Measurements from ENCODE around the gene TAF6L. TPM values are rescaled to one million over a fixed set of nuclear protein-coding genes. Genes with fewer than 3 reads are reported as not detected.

The TAF6L gene
- total and polyA plus RNA-seq, 9 of the 15 experiments (the other 6 are each of a cell fraction or from before 2014, with no cell fraction given): 0.04 to 45.5 (median 20.8) TPM

DNA sequence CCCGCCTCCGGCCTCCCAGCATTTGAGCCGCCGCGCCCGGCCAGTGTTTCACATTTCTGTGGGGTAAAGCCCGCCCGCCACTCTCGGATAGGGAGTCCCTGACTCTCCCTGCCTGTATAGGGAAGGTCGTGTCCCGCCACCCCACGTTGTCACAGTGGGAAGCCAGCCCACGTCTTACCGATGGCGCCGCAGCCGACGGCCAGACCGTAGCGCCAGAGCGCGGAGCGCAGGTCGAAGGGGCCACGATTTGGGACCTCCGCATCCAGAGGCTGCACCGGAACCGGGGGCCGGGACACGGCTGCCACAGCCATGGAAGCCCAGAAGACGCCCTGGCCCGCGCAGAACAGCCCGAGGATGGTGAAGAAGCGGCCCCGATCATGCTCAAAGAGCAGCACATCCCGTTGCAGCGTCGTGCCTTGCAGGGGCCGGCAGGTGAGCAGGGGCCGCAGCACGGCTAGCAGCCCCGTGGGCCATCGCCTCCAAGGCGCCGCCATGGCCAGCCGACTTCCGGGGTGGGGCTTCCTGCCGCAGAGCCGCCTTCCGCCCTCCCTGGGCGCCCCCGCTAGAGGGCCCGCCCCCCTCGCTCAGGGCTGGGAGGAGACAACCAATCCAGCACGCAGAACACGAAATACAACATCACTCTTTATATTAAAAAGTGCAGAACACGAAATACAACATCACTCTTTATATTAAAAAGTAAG is 20.5 kb downstream of the TAF6L start, which contains the start of gene TMEM223 (continued):
- TF ChIP-seq, protein P1, sequence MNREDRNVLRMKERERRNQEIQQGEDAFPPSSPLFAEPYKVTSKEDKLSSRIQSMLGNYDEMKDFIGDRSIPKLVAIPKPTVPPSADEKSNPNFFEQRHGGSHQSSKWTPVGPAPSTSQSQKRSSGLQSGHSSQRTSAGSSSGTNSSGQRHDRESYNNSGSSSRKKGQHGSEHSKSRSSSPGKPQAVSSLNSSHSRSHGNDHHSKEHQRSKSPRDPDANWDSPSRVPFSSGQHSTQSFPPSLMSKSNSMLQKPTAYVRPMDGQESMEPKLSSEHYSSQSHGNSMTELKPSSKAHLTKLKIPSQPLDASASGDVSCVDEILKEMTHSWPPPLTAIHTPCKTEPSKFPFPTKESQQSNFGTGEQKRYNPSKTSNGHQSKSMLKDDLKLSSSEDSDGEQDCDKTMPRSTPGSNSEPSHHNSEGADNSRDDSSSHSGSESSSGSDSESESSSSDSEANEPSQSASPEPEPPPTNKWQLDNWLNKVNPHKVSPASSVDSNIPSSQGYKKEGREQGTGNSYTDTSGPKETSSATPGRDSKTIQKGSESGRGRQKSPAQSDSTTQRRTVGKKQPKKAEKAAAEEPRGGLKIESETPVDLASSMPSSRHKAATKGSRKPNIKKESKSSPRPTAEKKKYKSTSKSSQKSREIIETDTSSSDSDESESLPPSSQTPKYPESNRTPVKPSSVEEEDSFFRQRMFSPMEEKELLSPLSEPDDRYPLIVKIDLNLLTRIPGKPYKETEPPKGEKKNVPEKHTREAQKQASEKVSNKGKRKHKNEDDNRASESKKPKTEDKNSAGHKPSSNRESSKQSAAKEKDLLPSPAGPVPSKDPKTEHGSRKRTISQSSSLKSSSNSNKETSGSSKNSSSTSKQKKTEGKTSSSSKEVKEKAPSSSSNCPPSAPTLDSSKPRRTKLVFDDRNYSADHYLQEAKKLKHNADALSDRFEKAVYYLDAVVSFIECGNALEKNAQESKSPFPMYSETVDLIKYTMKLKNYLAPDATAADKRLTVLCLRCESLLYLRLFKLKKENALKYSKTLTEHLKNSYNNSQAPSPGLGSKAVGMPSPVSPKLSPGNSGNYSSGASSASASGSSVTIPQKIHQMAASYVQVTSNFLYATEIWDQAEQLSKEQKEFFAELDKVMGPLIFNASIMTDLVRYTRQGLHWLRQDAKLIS (CRISPR knock-in tag; IDR thresholded peaks at IDR 0.05): peak; percentile 72; the same call in 1 of the 2 replicates
- TF ChIP-seq TCF7 (IDR thresholded peaks at IDR 0.05; ENCODE audit: borderline replicate concordance) (no peak), NELFE (IDR thresholded peaks at IDR 0.05; ENCODE audit: insufficient read depth, insufficient read length) (no peak), KDM4B (IDR thresholded peaks at IDR 0.05; ENCODE audit: borderline replicate concordance in 2 of 2, low read depth in 1 of 2) (0 out of 4 replicates have a peak, but pooled peaks of 1 of the 2 experiments have one; percentile 72), CCNT2 (IDR thresholded peaks at IDR 0.05; ENCODE audit: borderline replicate concordance, extremely low read depth, insufficient read length, low read depth, low read length) (peak; percentile 76), KLF1 (tag; IDR thresholded peaks at IDR 0.05) (peak; percentile 55; the same call in 1 of the 2 replicates), TEAD1 (CRISPR knock-in tag; IDR thresholded peaks at IDR 0.05) (peak in 1 of 2 experiments; percentile 66; a peak in 2 of 4 replicates), ZBTB1 (CRISPR knock-in tag; IDR thresholded peaks at IDR 0.05; ENCODE audit: borderline replicate concordance, low read depth) (no peak), ETV1 (tag; conservative IDR thresholded peaks at IDR 0.05; ENCODE audit: low read depth) (peak; percentile 90), SRF (CRISPR knock-in tag; IDR thresholded peaks at IDR 0.05) (peak in 1 of 2 experiments; percentile 61; a peak in 1 of 4 replicates)
- TF ChIP-seq, protein P2, sequence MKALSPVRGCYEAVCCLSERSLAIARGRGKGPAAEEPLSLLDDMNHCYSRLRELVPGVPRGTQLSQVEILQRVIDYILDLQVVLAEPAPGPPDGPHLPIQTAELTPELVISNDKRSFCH (CRISPR knock-in tag; IDR thresholded peaks at IDR 0.05): no peak
- TF ChIP-seq, protein P2 (tag; IDR thresholded peaks at IDR 0.05): 0 out of 2 replicates have a peak, but pooled peaks have one; percentile 47
- TF ChIP-seq, protein P3, sequence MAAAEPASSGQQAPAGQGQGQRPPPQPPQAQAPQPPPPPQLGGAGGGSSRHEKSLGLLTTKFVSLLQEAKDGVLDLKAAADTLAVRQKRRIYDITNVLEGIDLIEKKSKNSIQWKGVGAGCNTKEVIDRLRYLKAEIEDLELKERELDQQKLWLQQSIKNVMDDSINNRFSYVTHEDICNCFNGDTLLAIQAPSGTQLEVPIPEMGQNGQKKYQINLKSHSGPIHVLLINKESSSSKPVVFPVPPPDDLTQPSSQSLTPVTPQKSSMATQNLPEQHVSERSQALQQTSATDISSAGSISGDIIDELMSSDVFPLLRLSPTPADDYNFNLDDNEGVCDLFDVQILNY (CRISPR knock-in tag; IDR thresholded peaks at IDR 0.05): peak; percentile 66; the same call in 1 of the 2 replicates
- TF ChIP-seq, protein P4, sequence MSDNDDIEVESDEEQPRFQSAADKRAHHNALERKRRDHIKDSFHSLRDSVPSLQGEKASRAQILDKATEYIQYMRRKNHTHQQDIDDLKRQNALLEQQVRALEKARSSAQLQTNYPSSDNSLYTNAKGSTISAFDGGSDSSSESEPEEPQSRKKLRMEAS (CRISPR knock-in tag; IDR thresholded peaks at IDR 0.05): peak; percentile 82
- TF ChIP-seq, protein P5, sequence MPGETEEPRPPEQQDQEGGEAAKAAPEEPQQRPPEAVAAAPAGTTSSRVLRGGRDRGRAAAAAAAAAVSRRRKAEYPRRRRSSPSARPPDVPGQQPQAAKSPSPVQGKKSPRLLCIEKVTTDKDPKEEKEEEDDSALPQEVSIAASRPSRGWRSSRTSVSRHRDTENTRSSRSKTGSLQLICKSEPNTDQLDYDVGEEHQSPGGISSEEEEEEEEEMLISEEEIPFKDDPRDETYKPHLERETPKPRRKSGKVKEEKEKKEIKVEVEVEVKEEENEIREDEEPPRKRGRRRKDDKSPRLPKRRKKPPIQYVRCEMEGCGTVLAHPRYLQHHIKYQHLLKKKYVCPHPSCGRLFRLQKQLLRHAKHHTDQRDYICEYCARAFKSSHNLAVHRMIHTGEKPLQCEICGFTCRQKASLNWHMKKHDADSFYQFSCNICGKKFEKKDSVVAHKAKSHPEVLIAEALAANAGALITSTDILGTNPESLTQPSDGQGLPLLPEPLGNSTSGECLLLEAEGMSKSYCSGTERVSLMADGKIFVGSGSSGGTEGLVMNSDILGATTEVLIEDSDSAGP (CRISPR knock-in tag; IDR thresholded peaks at IDR 0.05): no peak
- TF ChIP-seq, protein P6, sequence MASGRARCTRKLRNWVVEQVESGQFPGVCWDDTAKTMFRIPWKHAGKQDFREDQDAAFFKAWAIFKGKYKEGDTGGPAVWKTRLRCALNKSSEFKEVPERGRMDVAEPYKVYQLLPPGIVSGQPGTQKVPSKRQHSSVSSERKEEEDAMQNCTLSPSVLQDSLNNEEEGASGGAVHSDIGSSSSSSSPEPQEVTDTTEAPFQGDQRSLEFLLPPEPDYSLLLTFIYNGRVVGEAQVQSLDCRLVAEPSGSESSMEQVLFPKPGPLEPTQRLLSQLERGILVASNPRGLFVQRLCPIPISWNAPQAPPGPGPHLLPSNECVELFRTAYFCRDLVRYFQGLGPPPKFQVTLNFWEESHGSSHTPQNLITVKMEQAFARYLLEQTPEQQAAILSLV (tag; IDR thresholded peaks at IDR 0.05): no peak
